DND-41 (cell line): ENCODE results near the gene FAIM.

Source experiments
- CTCF ChIP-seq: IDR thresholded peaks from 2 replicates; pipeline ENCODE4 v1.5.1; 2012; ENCODE audit warnings: borderline replicate concordance, low read length, moderate library complexity, mild to moderate bottlenecking; ENCODE audit not compliant: poor library complexity, severe bottlenecking; ENCODE audit errors: extremely low read depth
- EZH2 ChIP-seq: IDR thresholded peaks from 3 replicates; pipeline ENCODE4 v1.6.1; 2012; ENCODE audit warnings: borderline replicate concordance, low read depth, mild to moderate bottlenecking, moderate library complexity, low read length, inconsistent platforms; ENCODE audit not compliant: severe bottlenecking

- TF ChIP-seq EZH2: no peak
- TF ChIP-seq CTCF: no peak
These were observed 1.3 kb downstream of the FAIM start for GRCh38 chr3:138609898-138610266.
